ENCODE measurements around the gene DIO3.

DNA sequence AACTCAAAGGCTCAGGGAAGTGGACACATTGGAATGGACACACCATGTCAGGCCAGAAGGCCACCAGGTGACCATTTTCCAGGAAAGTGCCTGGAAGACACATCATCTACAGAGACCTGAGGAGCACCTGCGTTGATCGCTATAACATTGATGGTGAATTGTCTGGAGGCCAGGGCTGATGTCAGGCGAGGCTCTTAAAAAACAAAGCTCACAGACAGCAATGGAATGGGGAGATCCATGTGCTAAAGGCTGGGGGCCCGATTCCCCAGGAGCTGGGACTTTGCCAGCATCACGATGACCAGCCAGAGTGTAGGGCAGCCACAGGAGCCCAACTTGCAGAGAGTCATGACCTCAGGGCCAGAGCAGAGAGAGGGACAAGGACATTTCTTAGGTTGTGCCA lies 30.3 kb downstream of the DIO3 start:
- no peak for TF ChIP-seq POLR2A (IDR thresholded peaks at IDR 0.05)
- TF ChIP-seq, protein P1, sequence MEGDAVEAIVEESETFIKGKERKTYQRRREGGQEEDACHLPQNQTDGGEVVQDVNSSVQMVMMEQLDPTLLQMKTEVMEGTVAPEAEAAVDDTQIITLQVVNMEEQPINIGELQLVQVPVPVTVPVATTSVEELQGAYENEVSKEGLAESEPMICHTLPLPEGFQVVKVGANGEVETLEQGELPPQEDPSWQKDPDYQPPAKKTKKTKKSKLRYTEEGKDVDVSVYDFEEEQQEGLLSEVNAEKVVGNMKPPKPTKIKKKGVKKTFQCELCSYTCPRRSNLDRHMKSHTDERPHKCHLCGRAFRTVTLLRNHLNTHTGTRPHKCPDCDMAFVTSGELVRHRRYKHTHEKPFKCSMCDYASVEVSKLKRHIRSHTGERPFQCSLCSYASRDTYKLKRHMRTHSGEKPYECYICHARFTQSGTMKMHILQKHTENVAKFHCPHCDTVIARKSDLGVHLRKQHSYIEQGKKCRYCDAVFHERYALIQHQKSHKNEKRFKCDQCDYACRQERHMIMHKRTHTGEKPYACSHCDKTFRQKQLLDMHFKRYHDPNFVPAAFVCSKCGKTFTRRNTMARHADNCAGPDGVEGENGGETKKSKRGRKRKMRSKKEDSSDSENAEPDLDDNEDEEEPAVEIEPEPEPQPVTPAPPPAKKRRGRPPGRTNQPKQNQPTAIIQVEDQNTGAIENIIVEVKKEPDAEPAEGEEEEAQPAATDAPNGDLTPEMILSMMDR (IDR thresholded peaks at IDR 0.05), result no peak
